GM12872 (cell line): Measurements from ENCODE around the gene NKTR.

ENCODE experiments used
- TF ChIP-seq, protein P1 (sequence below): IDR thresholded peaks from 3 replicates; pipeline ENCODE4 v1.5.1; 2011; ENCODE audit warnings: low read depth, mild to moderate bottlenecking, low read length, moderate library complexity; ENCODE audit not compliant: insufficient read depth

NKTR gene

DNA sequence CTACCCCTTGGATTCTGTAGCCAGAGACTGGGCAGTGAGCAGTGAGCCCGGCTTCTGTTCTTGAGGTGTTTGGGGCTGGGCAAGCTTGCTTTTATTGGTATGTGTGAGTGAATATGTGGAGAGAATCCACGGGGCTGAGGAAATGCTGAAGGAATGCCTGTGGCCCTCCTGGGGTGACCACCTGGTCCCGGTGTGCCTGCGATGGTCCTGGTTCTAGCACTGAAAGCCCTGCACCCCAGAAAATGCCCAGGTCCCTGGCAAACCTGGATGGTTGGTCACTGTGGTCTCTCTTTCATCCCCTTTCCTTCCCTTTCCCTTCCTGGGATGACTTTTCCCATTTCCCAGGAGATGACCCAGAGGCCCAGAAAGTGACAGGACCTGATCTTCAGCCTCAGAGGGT is 57.2 kb downstream of the NKTR start:
- TF ChIP-seq, protein P1, sequence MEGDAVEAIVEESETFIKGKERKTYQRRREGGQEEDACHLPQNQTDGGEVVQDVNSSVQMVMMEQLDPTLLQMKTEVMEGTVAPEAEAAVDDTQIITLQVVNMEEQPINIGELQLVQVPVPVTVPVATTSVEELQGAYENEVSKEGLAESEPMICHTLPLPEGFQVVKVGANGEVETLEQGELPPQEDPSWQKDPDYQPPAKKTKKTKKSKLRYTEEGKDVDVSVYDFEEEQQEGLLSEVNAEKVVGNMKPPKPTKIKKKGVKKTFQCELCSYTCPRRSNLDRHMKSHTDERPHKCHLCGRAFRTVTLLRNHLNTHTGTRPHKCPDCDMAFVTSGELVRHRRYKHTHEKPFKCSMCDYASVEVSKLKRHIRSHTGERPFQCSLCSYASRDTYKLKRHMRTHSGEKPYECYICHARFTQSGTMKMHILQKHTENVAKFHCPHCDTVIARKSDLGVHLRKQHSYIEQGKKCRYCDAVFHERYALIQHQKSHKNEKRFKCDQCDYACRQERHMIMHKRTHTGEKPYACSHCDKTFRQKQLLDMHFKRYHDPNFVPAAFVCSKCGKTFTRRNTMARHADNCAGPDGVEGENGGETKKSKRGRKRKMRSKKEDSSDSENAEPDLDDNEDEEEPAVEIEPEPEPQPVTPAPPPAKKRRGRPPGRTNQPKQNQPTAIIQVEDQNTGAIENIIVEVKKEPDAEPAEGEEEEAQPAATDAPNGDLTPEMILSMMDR, result no peak

- TF ChIP-seq, protein P1, result no peak
Observed at GRCh38 chr3:42658091-42658770, 57.7 kb downstream of the NKTR start.

GRCh38 chr3:42658771-42659390 is 58.4 kb downstream of the NKTR start:
- TF ChIP-seq, protein P1, result no peak

DNA sequence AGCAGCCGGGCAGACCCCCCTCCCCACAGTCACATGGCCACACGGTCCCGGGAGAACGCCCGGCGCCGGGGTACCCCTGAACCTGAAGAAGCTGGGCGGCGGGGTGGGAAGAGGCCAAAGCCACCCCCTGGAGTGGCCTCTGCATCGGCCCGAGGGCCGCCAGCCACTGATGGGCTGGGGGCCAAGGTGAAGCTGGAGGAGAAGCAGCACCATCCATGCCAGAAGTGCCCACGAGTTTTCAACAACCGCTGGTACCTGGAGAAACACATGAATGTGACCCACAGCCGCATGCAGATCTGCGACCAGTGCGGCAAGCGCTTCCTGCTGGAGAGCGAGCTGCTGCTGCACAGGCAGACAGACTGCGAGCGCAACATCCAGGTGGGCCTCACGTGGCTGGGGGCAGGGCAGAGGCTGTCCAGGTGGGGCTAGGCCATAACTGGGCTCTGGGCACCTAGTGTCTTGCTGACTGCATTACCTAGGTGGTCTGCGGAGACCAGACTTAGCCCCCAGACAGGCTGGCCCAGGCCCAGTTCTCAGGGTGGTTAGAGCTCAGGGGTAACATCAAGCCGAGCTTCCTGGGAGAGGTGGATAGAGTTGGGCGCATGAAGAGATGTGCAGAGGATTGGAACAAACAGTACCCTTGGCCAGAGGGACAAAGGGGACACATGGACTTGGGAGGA is 59.1 kb downstream of the NKTR start:
- TF ChIP-seq, protein P1, result no peak

- TF ChIP-seq, protein P1, result no peak
Observed at GRCh38 chr3:42660131-42660715, 59.7 kb downstream of the NKTR start.

DNA sequence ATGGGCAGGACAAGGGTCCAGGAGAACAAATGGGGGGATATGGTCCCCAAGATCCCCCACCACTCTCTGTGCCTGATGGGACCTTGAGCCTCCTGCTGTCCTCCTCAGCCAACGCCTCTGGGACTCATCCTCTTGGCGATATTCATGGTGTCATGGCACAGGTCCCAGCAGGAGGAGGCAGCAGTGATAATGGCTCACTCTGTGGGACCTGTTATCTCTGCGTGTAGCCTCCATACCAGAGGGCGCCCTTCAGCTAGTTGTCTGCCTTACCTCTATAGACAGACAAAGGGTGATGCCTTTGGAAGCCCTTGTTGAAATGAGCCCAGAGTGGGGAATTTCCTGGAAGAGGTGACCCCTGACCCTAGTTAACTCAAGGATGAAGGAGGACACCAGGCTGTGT is 60.4 kb downstream of the NKTR start:
- TF ChIP-seq, protein P1, result peak; percentile 24; the same call in 1 of the 3 replicates

DNA sequence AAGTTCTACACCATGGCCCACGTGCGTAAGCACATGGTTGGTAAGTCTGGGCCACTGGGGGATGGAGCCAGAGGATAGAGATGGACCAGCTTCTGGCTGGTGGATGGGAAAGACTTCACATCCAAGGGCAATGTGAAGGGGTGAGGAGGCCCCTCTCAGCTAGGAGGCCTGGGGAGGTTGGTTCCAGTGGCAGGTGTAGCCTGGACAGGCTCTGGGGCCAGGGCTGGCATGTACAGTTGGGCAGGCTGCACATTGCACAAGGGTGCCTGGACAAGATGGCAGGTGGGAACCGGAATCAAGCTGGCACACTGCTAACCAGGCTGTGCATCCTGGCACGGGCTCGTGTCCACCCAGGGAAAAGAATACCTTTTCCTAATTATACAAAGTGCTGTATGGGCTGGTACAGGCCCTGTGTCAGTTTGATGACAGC is 61.1 kb downstream of the NKTR start:
- TF ChIP-seq, protein P1, result no peak
